Smooth muscle cell (in vitro differentiated cells): ENCODE measurements around the gene LMBR1. TPM values are rescaled to one million over a fixed set of nuclear protein-coding genes. Genes with fewer than 3 reads are reported as not detected.

Experiments used
- DNase-seq: peaks from one replicate; lab custom pipeline; 2025; ENCODE audit not compliant: unreplicated experiment; lab: John Stamatoyannopoulos, UW
- H2AFZ ChIP-seq: fragments of 200-600 bp; sonication (generic); 2 replicates; pipeline ENCODE4 v1.6.0; 2016; ENCODE audit warnings: antibody characterized with exemption, low read depth, mild to moderate bottlenecking
- H3F3A ChIP-seq: fragments of 200-600 bp; sonication (generic); 2 replicates; pipeline ENCODE4 v1.6.0; 2017; ENCODE audit warnings: antibody characterized with exemption, low read depth
- H3K27ac ChIP-seq: fragments of 200-600 bp; sonication (generic); 2 replicates; pipeline ENCODE4 v1.5.1; 2016; ENCODE audit warnings: low read depth, mild to moderate bottlenecking
- H3K27me3 ChIP-seq: fragments of 200-600 bp; sonication (generic); 2 replicates; pipeline ENCODE4 v1.6.1; 2016; ENCODE audit warnings: low read depth, mild to moderate bottlenecking
- H3K36me3 ChIP-seq: fragments of 200-600 bp; sonication (generic); 2 replicates; pipeline ENCODE4 v1.5.1; 2016; ENCODE audit warnings: low read depth
- H3K4me1 ChIP-seq: fragments of 200-600 bp; sonication (generic); 2 replicates; pipeline ENCODE4 v1.5.1; 2016; ENCODE audit warnings: low read depth
- H3K4me2 ChIP-seq: fragments of 200-600 bp; sonication (generic); 2 replicates; pipeline ENCODE4 v1.6.0; 2016; ENCODE audit warnings: mild to moderate bottlenecking
- H3K4me3 ChIP-seq: fragments of 200-600 bp; sonication (generic); 2 replicates; pipeline ENCODE4 v1.5.1; 2016; ENCODE audit warnings: mild to moderate bottlenecking
- H3K79me2 ChIP-seq: fragments of 200-600 bp; sonication (generic); 2 replicates; pipeline ENCODE4 v1.6.0; 2016; ENCODE audit warnings: low read depth, mild to moderate bottlenecking
- H3K9ac ChIP-seq: fragments of 200-600 bp; sonication (generic); 2 replicates; pipeline ENCODE4 v1.6.0; 2016; ENCODE audit warnings: low read depth
- H3K9me3 ChIP-seq: fragments of 200-600 bp; sonication (generic); replicated peaks from 2 replicates; pipeline ENCODE4 v1.5.1; 2016; ENCODE audit warnings: low read depth
- H4K20me1 ChIP-seq: fragments of 200-600 bp; sonication (generic); 2 replicates; pipeline ENCODE4 v1.6.0; 2016; ENCODE audit warnings: low read depth
- CTCF ChIP-seq: fragments of 200-600 bp; sonication (generic); IDR thresholded peaks from 2 replicates; pipeline ENCODE4 v1.5.1; 2017; ENCODE audit warnings: borderline replicate concordance, mild to moderate bottlenecking, antibody characterized with exemption; ENCODE audit not compliant: insufficient read depth, poor library complexity, severe bottlenecking
- whole genome bisulfite sequencing: methylation state at CpG from one replicate; pipeline ENCODE4 v1.1.7; 2016; ENCODE audit warnings: low lambda C conversion rate; 5-methylcytosine and 5-hydroxymethylcytosine counted together
- polyA plus RNA-seq: library from polyadenylated mRNA; unstranded; fragments of >200 nt; fragmentation: Nextera tagmentation; extraction: Ambion mirVana; gene quantifications from 2 replicates; pipeline ENCODE4 v1.2.1, GENCODE V29; 2016
- total RNA-seq: library from RNA; depleted of rRNA; stranded (reverse); fragments of >200 nt; gene quantifications from 2 replicates; pipeline ENCODE4 v1.2.3, GENCODE V29; 2014

Gene LMBR1
- total and polyA plus RNA-seq, 2 experiments from 2014 or later, result 9.7 to 30.3 TPM

GRCh38 chr7:156898938-156899337 is 6.0 kb upstream of the LMBR1 start:
- Histone ChIP-seq H3K4me2 (no peak overlapping the region), H3F3A (no peaks in the 10 kb centered on the region), H3K27me3 (no peaks in the 10 kb centered on the region), H3K4me1 (no peaks in the 10 kb centered on the region), H4K20me1 (no peaks in the 10 kb centered on the region), H3K79me2 (no peaks in the 10 kb centered on the region), H3K9ac (no peak overlapping the region), H3K36me3 (no peaks in the 10 kb centered on the region), H2AFZ (no peak overlapping the region), H3K4me3 (no peak overlapping the region), H3K27ac (no peak overlapping the region), H3K9me3 (no peaks in the 10 kb centered on the region)
- TF ChIP-seq CTCF, result no peak
- DNase-seq, result no peak
- WGBS, result 89% methylated on average over 1 of the region's 1 CpG

GRCh38 chr7:156897673-156898072 is 4.7 kb upstream of the LMBR1 start:
- H3K79me2 ChIP-seq, result no peaks in the 10 kb centered on the region
- no peak overlapping the region for H3K4me2 ChIP-seq
- H3F3A ChIP-seq, result no peaks in the 10 kb centered on the region
- no peak overlapping the region for H2AFZ ChIP-seq
- H3K27ac ChIP-seq, result no peak overlapping the region
- DNase-seq, result no peak
- no peaks in the 10 kb centered on the region for H4K20me1 ChIP-seq
- no peak for TF ChIP-seq CTCF
- H3K4me1 ChIP-seq, result no peaks in the 10 kb centered on the region
- no peaks in the 10 kb centered on the region for H3K9me3 ChIP-seq
- H3K4me3 ChIP-seq, result no peak overlapping the region
- 71% methylated on average over 8 of the region's 8 CpGs for WGBS
- no peak overlapping the region for H3K9ac ChIP-seq
- H3K36me3 ChIP-seq, result no peaks in the 10 kb centered on the region
- no peaks in the 10 kb centered on the region for H3K27me3 ChIP-seq

- Histone ChIP-seq H3K79me2 (peaks cover 6% of the 10 kb centered on the region), H3K9me3 (no peaks in the 10 kb centered on the region), H3K9ac (no peak overlapping the region), H3K4me2 (no peak overlapping the region), H3K4me3 (no peak overlapping the region), H4K20me1 (no peaks in the 10 kb centered on the region), H3K36me3 (no peaks in the 10 kb centered on the region), H2AFZ (no peak overlapping the region), H3K27me3 (no peaks in the 10 kb centered on the region), H3K4me1 (peaks cover 6% of the 10 kb centered on the region), H3F3A (no peaks in the 10 kb centered on the region), H3K27ac (no peak overlapping the region)
- no peak for TF ChIP-seq CTCF
- no peak for DNase-seq
- 90% methylated on average over 5 of the region's 5 CpGs for WGBS
These were observed 3.5 kb upstream of the LMBR1 start for GRCh38 chr7:156896388-156897022.
